ENCODE data around the gene CACYBP. TPM values are rescaled to one million over a fixed set of nuclear protein-coding genes. Genes with fewer than 3 reads are reported as not detected.

The CACYBP gene, protein sequence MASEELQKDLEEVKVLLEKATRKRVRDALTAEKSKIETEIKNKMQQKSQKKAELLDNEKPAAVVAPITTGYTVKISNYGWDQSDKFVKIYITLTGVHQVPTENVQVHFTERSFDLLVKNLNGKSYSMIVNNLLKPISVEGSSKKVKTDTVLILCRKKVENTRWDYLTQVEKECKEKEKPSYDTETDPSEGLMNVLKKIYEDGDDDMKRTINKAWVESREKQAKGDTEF
- polyA plus RNA-seq (2013, experiment 1 of 2) = 153 TPM
- 153 TPM for polyA plus RNA-seq (2013, experiment 2 of 2)

- WGBS = under 1% methylated on average over 71 of the region's 71 CpGs
Observed at GRCh38 chr1:174999936-175000696, at the start of gene CACYBP. Gene CACYBP, plus strand, starts transcription at chr1:174999947. Its CDS starts 234 bp downstream, at chr1:175000181.

GRCh38 chr1:174953285-174954072, 46.3 kb upstream of the CACYBP start:
- 79% methylated on average over 7 of the region's 11 CpGs for WGBS

More at GRCh38 chr1:174999936-175000696, at the start of gene CACYBP:
- Histone ChIP-seq H3K4me1 (ENCODE audit: insufficient read depth, low read length) (peaks cover 14% of the 10 kb centered on the region), H3K9me3 (ENCODE audit: insufficient read depth, low read depth, low read length) (no peaks in the 10 kb centered on the region), H3K4me3 (ENCODE audit: low read length) (peak within 1 kb of the TSS; percentile 69), H3K27ac (ENCODE audit: low read depth, low read length) (peak within 1 kb of the TSS; percentile 92), H3K27me3 (ENCODE audit: insufficient read depth, low read length) (no peaks in the 10 kb centered on the region), H3K9ac (ENCODE audit: low read depth, low read length) (peak within 1 kb of the TSS; percentile 95), H3K36me3 (ENCODE audit: insufficient read depth, low read length) (peaks cover 13% of the 10 kb centered on the region)

GRCh38 chr1:174954073-174954460, 45.7 kb upstream of the CACYBP start:
- H3K9me3 ChIP-seq (ENCODE audit: insufficient read depth, low read depth, low read length) = no peaks in the 10 kb centered on the region
- peaks cover 48% of the 10 kb centered on the region for H3K36me3 ChIP-seq (ENCODE audit: insufficient read depth, low read length)
- no peak overlapping the region for H3K9ac ChIP-seq (ENCODE audit: low read depth, low read length)
- no peaks in the 10 kb centered on the region for H3K27me3 ChIP-seq (ENCODE audit: insufficient read depth, low read length)
- H3K4me1 ChIP-seq (ENCODE audit: insufficient read depth, low read length) = peaks cover 17% of the 10 kb centered on the region
- H3K27ac ChIP-seq (ENCODE audit: low read depth, low read length) = no peak overlapping the region
- H3K4me3 ChIP-seq (ENCODE audit: low read length) = no peak overlapping the region

More at GRCh38 chr1:174953285-174954072, 46.3 kb upstream of the CACYBP start:
- H3K9ac ChIP-seq (ENCODE audit: low read depth, low read length) = no peak overlapping the region; the same call in 1 of the 2 replicates
- H3K36me3 ChIP-seq (ENCODE audit: insufficient read depth, low read length) = peaks cover 42% of the 10 kb centered on the region
- H3K9me3 ChIP-seq (ENCODE audit: insufficient read depth, low read depth, low read length) = no peaks in the 10 kb centered on the region
- H3K27ac ChIP-seq (ENCODE audit: low read depth, low read length) = no peak overlapping the region
- no peaks in the 10 kb centered on the region for H3K27me3 ChIP-seq (ENCODE audit: insufficient read depth, low read length)
- H3K4me3 ChIP-seq (ENCODE audit: low read length) = no peak overlapping the region
- peaks cover 17% of the 10 kb centered on the region for H3K4me1 ChIP-seq (ENCODE audit: insufficient read depth, low read length)

- 97% methylated on average over 3 of the region's 3 CpGs for WGBS
- H3K27ac ChIP-seq (ENCODE audit: low read depth, low read length) = no peak overlapping the region
- peaks cover 20% of the 10 kb centered on the region for H3K4me1 ChIP-seq (ENCODE audit: insufficient read depth, low read length)
- peaks cover 49% of the 10 kb centered on the region for H3K36me3 ChIP-seq (ENCODE audit: insufficient read depth, low read length)
- H3K9ac ChIP-seq (ENCODE audit: low read depth, low read length) = no peak overlapping the region
- no peaks in the 10 kb centered on the region for H3K9me3 ChIP-seq (ENCODE audit: insufficient read depth, low read depth, low read length)
- no peak overlapping the region for H3K4me3 ChIP-seq (ENCODE audit: low read length)
- H3K27me3 ChIP-seq (ENCODE audit: insufficient read depth, low read length) = no peaks in the 10 kb centered on the region
Observed at GRCh38 chr1:174954671-174955669, 44.8 kb upstream of the CACYBP start.

DNA sequence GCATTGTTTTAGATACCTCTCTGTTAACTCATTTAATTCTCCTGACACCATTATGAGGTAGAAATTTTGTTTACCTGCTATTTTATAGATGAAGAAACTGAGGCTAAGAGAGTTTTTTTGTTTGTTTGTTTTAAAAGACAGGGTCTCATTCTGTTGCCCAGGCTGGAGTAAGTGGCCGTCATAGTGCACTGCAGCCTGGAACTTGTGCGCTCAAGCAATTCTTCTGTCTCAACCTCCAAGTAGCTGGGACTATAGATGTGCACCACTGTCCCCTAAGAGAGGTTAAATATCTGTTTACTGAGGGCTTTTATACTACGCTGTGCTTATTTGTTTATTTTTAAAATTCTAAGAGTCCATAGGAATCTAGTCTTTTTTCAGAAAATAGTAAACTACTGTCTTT, 43.7 kb upstream of the CACYBP start:
- 93% methylated on average over 2 of the region's 3 CpGs for WGBS
- no peak overlapping the region for H3K27ac ChIP-seq (ENCODE audit: low read depth, low read length)
- no peak overlapping the region for H3K4me3 ChIP-seq (ENCODE audit: low read length)
- no peaks in the 10 kb centered on the region for H3K9me3 ChIP-seq (ENCODE audit: insufficient read depth, low read depth, low read length)
- H3K27me3 ChIP-seq (ENCODE audit: insufficient read depth, low read length) = no peaks in the 10 kb centered on the region
- H3K9ac ChIP-seq (ENCODE audit: low read depth, low read length) = no peak overlapping the region
- peaks cover 46% of the 10 kb centered on the region for H3K36me3 ChIP-seq (ENCODE audit: insufficient read depth, low read length)
- H3K4me1 ChIP-seq (ENCODE audit: insufficient read depth, low read length) = peaks cover 20% of the 10 kb centered on the region

DNA sequence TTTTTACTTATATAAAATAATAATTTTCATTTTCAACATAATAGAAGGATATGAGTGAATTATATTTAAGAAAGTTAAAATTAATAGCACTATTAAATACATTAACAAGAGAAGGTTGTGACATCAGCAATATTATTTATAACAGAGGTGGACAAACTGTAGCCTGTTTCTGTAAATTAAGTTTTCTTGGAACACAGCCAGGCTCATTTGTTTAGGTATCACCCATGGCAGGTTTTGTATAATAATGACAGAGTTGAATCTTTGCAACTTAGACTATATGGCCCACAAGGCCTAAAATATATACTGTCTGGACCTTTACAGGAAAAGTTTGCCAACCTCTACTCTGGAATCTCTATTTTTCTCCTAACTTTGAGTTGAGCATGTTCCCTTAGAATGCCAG, 42.8 kb upstream of the CACYBP start:
- H3K4me1 ChIP-seq (ENCODE audit: insufficient read depth, low read length) = peaks cover 20% of the 10 kb centered on the region
- H3K4me3 ChIP-seq (ENCODE audit: low read length) = no peak overlapping the region
- H3K9me3 ChIP-seq (ENCODE audit: insufficient read depth, low read depth, low read length) = no peaks in the 10 kb centered on the region
- no peaks in the 10 kb centered on the region for H3K27me3 ChIP-seq (ENCODE audit: insufficient read depth, low read length)
- no peak overlapping the region for H3K9ac ChIP-seq (ENCODE audit: low read depth, low read length)
- H3K27ac ChIP-seq (ENCODE audit: low read depth, low read length) = no peak overlapping the region
- H3K36me3 ChIP-seq (ENCODE audit: insufficient read depth, low read length) = peaks cover 40% of the 10 kb centered on the region

- no peak overlapping the region for H3K4me3 ChIP-seq (ENCODE audit: low read length)
- no peaks in the 10 kb centered on the region for H3K9me3 ChIP-seq (ENCODE audit: insufficient read depth, low read depth, low read length)
- H3K4me1 ChIP-seq (ENCODE audit: insufficient read depth, low read length) = peaks cover 20% of the 10 kb centered on the region
- no peaks in the 10 kb centered on the region for H3K27me3 ChIP-seq (ENCODE audit: insufficient read depth, low read length)
- H3K9ac ChIP-seq (ENCODE audit: low read depth, low read length) = no peak overlapping the region
- no peak overlapping the region for H3K27ac ChIP-seq (ENCODE audit: low read depth, low read length)
- H3K36me3 ChIP-seq (ENCODE audit: insufficient read depth, low read length) = peaks cover 40% of the 10 kb centered on the region
Observed at GRCh38 chr1:174957829-174958228, 41.9 kb upstream of the CACYBP start.

- peaks cover 15% of the 10 kb centered on the region for H3K4me1 ChIP-seq (ENCODE audit: insufficient read depth, low read length)
- no peak overlapping the region for H3K9ac ChIP-seq (ENCODE audit: low read depth, low read length)
- peaks cover 40% of the 10 kb centered on the region for H3K36me3 ChIP-seq (ENCODE audit: insufficient read depth, low read length)
- H3K4me3 ChIP-seq (ENCODE audit: low read length) = no peak overlapping the region
- no peaks in the 10 kb centered on the region for H3K27me3 ChIP-seq (ENCODE audit: insufficient read depth, low read length)
- no peak overlapping the region for H3K27ac ChIP-seq (ENCODE audit: low read depth, low read length)
- 89% methylated on average over 1 of the region's 1 CpG for WGBS
- no peaks in the 10 kb centered on the region for H3K9me3 ChIP-seq (ENCODE audit: insufficient read depth, low read depth, low read length)
Observed at GRCh38 chr1:174958396-174958795, 41.4 kb upstream of the CACYBP start.

DNA sequence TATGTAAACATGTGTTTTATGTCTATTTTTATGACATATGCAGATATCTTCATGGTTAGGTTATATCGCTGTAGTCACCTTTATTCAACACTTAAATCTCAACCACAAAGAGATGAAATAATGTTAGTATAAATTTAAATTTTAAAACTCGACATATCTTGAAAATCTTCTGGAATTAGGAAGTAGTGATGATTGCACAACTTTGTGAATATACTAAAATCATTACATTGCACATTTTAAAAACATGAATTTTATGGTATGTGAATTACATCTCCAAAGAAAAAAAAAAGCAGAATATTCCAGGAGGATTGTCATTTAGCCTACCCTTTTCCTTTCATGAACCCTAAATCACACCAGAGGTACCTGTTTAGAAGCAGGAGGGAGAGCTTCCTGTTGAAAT, 39.4 kb upstream of the CACYBP start:
- Histone ChIP-seq H3K27me3 (ENCODE audit: insufficient read depth, low read length) (no peaks in the 10 kb centered on the region), H3K4me3 (ENCODE audit: low read length) (no peak overlapping the region), H3K36me3 (ENCODE audit: insufficient read depth, low read length) (peaks cover 40% of the 10 kb centered on the region), H3K9me3 (ENCODE audit: insufficient read depth, low read depth, low read length) (no peaks in the 10 kb centered on the region), H3K27ac (ENCODE audit: low read depth, low read length) (no peak overlapping the region), H3K9ac (ENCODE audit: low read depth, low read length) (no peak overlapping the region), H3K4me1 (ENCODE audit: insufficient read depth, low read length) (peaks cover 20% of the 10 kb centered on the region)
- WGBS = no CpG with 5 or more reads among the region's 2 CpGs

- 90% methylated on average over 2 of the region's 2 CpGs for WGBS
- Histone ChIP-seq H3K4me1 (ENCODE audit: insufficient read depth, low read length) (peaks cover 22% of the 10 kb centered on the region), H3K27me3 (ENCODE audit: insufficient read depth, low read length) (no peaks in the 10 kb centered on the region), H3K4me3 (ENCODE audit: low read length) (no peak overlapping the region), H3K9me3 (ENCODE audit: insufficient read depth, low read depth, low read length) (no peaks in the 10 kb centered on the region), H3K36me3 (ENCODE audit: insufficient read depth, low read length) (peaks cover 30% of the 10 kb centered on the region), H3K27ac (ENCODE audit: low read depth, low read length) (no peak overlapping the region), H3K9ac (ENCODE audit: low read depth, low read length) (no peak overlapping the region)
Observed at GRCh38 chr1:174963529-174964125, 36.1 kb upstream of the CACYBP start.
